Activated naive CD8-positive, alpha-beta T cell treated with anti-CD3 and anti-CD28 coated beads, Interleukin-2, amount 50 U/mL, for 16 hours (primary cell): Measurements from ENCODE around the gene MEPCE.

Experiments used
- DNase-seq: peaks from one replicate; pipeline ENCODE4 v3.0.0-alpha.2; 2020; ENCODE audit warnings: low read depth, low spot score

Gene MEPCE

DNA sequence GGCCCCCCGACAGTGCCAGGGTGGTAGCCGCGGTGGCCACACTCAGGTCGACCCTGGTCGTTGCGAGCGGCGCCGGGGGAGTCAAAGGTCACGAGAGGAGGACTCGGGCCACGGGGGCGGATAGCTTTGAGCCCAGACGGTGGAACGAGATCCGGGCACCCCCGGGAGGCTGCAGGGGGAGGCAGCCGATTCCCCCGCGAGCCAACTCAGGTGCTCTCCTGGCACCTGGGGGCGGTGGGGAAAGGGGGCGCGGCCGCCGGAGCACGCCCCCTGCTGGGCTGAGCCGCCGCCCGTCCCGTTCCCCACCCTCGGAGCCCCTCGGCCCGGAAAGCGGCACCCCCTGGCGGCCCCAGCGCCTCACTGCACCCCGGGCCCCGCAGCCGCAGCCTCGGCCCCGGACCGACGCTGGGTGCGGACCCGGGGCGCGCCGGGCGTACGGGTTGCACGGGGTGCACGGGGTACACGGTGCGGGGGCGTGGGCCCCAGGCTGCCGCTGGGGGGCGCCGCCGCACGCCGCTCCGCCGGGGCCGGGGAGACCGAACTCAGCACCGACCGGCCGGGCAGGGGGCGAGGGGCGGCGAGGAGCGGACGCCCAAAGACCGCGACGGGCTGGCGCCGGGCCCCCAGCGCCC is 53.6 kb downstream of the MEPCE start:
- DNase-seq = peak; percentile 68
